Gastroesophageal sphincter (tissue), 4 donors: ENCODE results near the gene GSTM4. TPM values are rescaled to one million over a fixed set of nuclear protein-coding genes. Genes with fewer than 3 reads are reported as not detected.

ENCODE experiments used
- ATAC-seq: fragments of 150-250 bp; one replicate; pipeline ENCODE4 v1.9.1; 2016; ENCODE audit warnings: mild to moderate bottlenecking, moderate library complexity
- H3K27ac ChIP-seq, 4 donors: fragments of 200-600 bp; sonication (generic) in 3 of 4; 1 replicate in 3 of 4; 2 replicates in 1 of 4; pipeline ENCODE4 v1.5.1; 2016 to 2019
- H3K27me3 ChIP-seq: fragments of 200-600 bp; sonication (generic); one replicate; pipeline ENCODE4 v1.5.1; 2019
- H3K36me3 ChIP-seq, 2 donors: fragments of 200-600 bp; sonication (generic); one replicate each; pipeline ENCODE4 v1.5.1; 2019; ENCODE audit warnings: control low read depth in 1 of 2
- H3K4me1 ChIP-seq, 3 donors: fragments of 200-600 bp; sonication (generic); 1 replicate in 2 of 3; 2 replicates in 1 of 3; pipeline ENCODE4 v1.5.1; 2016 to 2019; ENCODE audit warnings: control low read depth in 2 of 3
- H3K4me3 ChIP-seq, 2 donors: fragments of 200-600 bp; sonication (generic); one replicate each; pipeline ENCODE4 v1.5.1; 2019; ENCODE audit warnings: mild to moderate bottlenecking in 1 of 2, moderate library complexity in 1 of 2
- H3K9me3 ChIP-seq, 3 donors: fragments of 200-600 bp; sonication (generic); one replicate each; pipeline ENCODE4 v1.5.1; 2017 to 2019; ENCODE audit warnings: control low read depth in 2 of 3
- CTCF ChIP-seq, 4 experiments: fragments of 200-600 bp in 2 of 4; fragments of 450-650 bp in 2 of 4; sonication (generic) in 1 of 4; IDR thresholded peaks; one replicate each; pipeline ENCODE4 v1.5.1; 2017 to 2019; ENCODE audit warnings: antibody characterized with exemption in 4 of 4, mild to moderate bottlenecking in 2 of 4, moderate library complexity in 2 of 4
- EP300 ChIP-seq: sonication (generic); formaldehyde crosslinking; IDR thresholded peaks from one replicate; pipeline ENCODE4 v1.6.1; 2017; ENCODE audit warnings: antibody characterized with exemption, mild to moderate bottlenecking
- POLR2A ChIP-seq, 2 donors: fragments of 450-650 bp; IDR thresholded peaks; one replicate each; pipeline ENCODE4 v1.6.1; 2017; ENCODE audit warnings: antibody characterized with exemption in 2 of 2, mild to moderate bottlenecking in 2 of 2, moderate library complexity in 1 of 2
- POLR2AphosphoS5 ChIP-seq: sonication (generic); formaldehyde crosslinking; IDR thresholded peaks from one replicate; pipeline ENCODE4 v1.6.1; 2017; ENCODE audit warnings: antibody characterized with exemption
- WGBS, 2 donors: methylation state at CpG; one replicate each; pipeline ENCODE4 v1.1.5; 2018; ENCODE audit warnings: low coverage in 1 of 2; 5-methylcytosine and 5-hydroxymethylcytosine counted together
- total RNA-seq, 4 donors: library from RNA; depleted of rRNA; stranded (reverse); fragments of >200 nt; gene quantifications; one replicate each; pipeline ENCODE4 v1.1.0, GENCODE V29; 2016

The GSTM4 gene
- total RNA-seq, 4 donors from 2014 or later: 21.4 to 71.0 (median 42.4) TPM

GRCh38 chr1:109640285-109640865, 15.5 kb upstream of the GSTM4 start:
- Histone ChIP-seq H3K4me1 (peaks cover 0 to 34% (median 17%) of the 10 kb centered on the region in 3 donors), H3K27ac (no peak overlapping the region), H3K36me3 (no peaks in the 10 kb centered on the region), H3K4me3 (no peak overlapping the region), H3K27me3 (no peaks in the 10 kb centered on the region), H3K9me3 (no peaks in the 10 kb centered on the region)
- TF ChIP-seq CTCF (IDR thresholded peaks at IDR 0.05): peak; percentile 87 to 99 (median 91)
- no peak for TF ChIP-seq EP300
- WGBS, 2 donors: 20 to 70% methylated on average over 1 to 2 of the region's 5 CpGs
- peak; percentile 57 for ATAC-seq

- no peak for ATAC-seq
- H3K27me3 ChIP-seq: no peaks in the 10 kb centered on the region
- no peak overlapping the region for H3K27ac ChIP-seq
- no peak overlapping the region for H3K4me3 ChIP-seq
- TF ChIP-seq POLR2A (IDR thresholded peaks at IDR 0.05): no peak
- no peak for TF ChIP-seq POLR2AphosphoS5
- no peak for TF ChIP-seq EP300
- no peak for TF ChIP-seq CTCF (IDR thresholded peaks at IDR 0.05)
- 86% methylated on average over 1 of the region's 2 CpGs; no CpG with 5 or more reads in 1 of the 2 donors for WGBS, 2 donors
- no peaks in the 10 kb centered on the region for H3K9me3 ChIP-seq
- H3K36me3 ChIP-seq: no peaks in the 10 kb centered on the region
- H3K4me1 ChIP-seq: peaks cover 0 to 25% (median 12%) of the 10 kb centered on the region in 3 donors
Measured at GRCh38 chr1:109641078-109641740, 14.7 kb upstream of the GSTM4 start.

- Histone ChIP-seq H3K27me3 (no peaks in the 10 kb centered on the region), H3K27ac (no peak overlapping the region), H3K4me1 (peaks cover 0 to 19% (median 7%) of the 10 kb centered on the region in 3 donors), H3K9me3 (no peaks in the 10 kb centered on the region), H3K4me3 (no peak overlapping the region), H3K36me3 (no peaks in the 10 kb centered on the region)
- 43 to 75% methylated on average over 1 to 2 of the region's 2 CpGs for WGBS, 2 donors
- ATAC-seq: no peak
- TF ChIP-seq POLR2A (IDR thresholded peaks at IDR 0.05) (no peak), EP300 (no peak), CTCF (IDR thresholded peaks at IDR 0.05) (no peak), POLR2AphosphoS5 (no peak)
Measured at GRCh38 chr1:109641861-109642260, 14.0 kb upstream of the GSTM4 start.

- H3K36me3 ChIP-seq: no peaks in the 10 kb centered on the region
- no peaks in the 10 kb centered on the region for H3K9me3 ChIP-seq
- no peak for ATAC-seq
- H3K27me3 ChIP-seq: no peaks in the 10 kb centered on the region
- TF ChIP-seq EP300 (no peak), CTCF (IDR thresholded peaks at IDR 0.05) (no peak), POLR2AphosphoS5 (no peak), POLR2A (IDR thresholded peaks at IDR 0.05) (no peak)
- H3K27ac ChIP-seq: no peak overlapping the region
- peaks cover 0 to 17% (median 7%) of the 10 kb centered on the region in 3 donors for H3K4me1 ChIP-seq
- WGBS, 2 donors: 60 to 84% methylated on average over 2 to 3 of the region's 3 CpGs
- no peak overlapping the region for H3K4me3 ChIP-seq
Measured at GRCh38 chr1:109642626-109643025, 13.3 kb upstream of the GSTM4 start.
